GM21526 (cell line): ENCODE measurements around the gene KDELR3.
"Not testable (repeated sequence)": the region's sequence is repeated elsewhere in the genome, so short reads cannot be mapped to it uniquely, and the experiment has no call there.

Experiments
- ATAC-seq: cut with Tn5 transposase; IDR thresholded peaks from one replicate; pipeline ENCODE4 v1.9.1; 2021; ENCODE audit warnings: moderate library complexity; ENCODE audit not compliant: unreplicated experiment, low FRiP score

The KDELR3 gene

GRCh38 chr22:38455076-38455529, 12.8 kb upstream of the KDELR3 start, which contains the start of gene KCNJ4:
Gene KCNJ4, minus strand, starts transcription at chr22:38455199. Its CDS starts 27,067 bp downstream, at chr22:38428132.
- ATAC-seq = no peak

GRCh38 chr22:38455530-38456271, 12.2 kb upstream of the KDELR3 start:
- no peak for ATAC-seq

GRCh38 chr22:38456272-38456835, 11.5 kb upstream of the KDELR3 start:
- no peak for ATAC-seq

- no peak for ATAC-seq
Observed at GRCh38 chr22:38456841-38457699, 10.8 kb upstream of the KDELR3 start.

GRCh38 chr22:38460426-38460840, 7.5 kb upstream of the KDELR3 start:
- no peak for ATAC-seq

GRCh38 chr22:38461057-38461413, 6.9 kb upstream of the KDELR3 start:
- no peak for ATAC-seq

- no peak for ATAC-seq
Observed at GRCh38 chr22:38461414-38462081, 6.3 kb upstream of the KDELR3 start.

- ATAC-seq = no peak
Observed at GRCh38 chr22:38462960-38463784, 4.7 kb upstream of the KDELR3 start.

- ATAC-seq = no peak
Observed at GRCh38 chr22:38464992-38465672, 2.8 kb upstream of the KDELR3 start.

GRCh38 chr22:38465673-38466490, 2.0 kb upstream of the KDELR3 start:
- no peak for ATAC-seq

- no peak for ATAC-seq
Observed at GRCh38 chr22:38467438-38467903, 425 bp upstream of the KDELR3 start.

- no peak for ATAC-seq
Observed at GRCh38 chr22:38468443-38469305, 778 bp downstream of the KDELR3 start.

GRCh38 chr22:38469306-38469781, 1.4 kb downstream of the KDELR3 start:
- ATAC-seq = no peak

- ATAC-seq = not testable (repeated sequence)
Observed at GRCh38 chr22:38470179-38470578, 2.3 kb downstream of the KDELR3 start.

GRCh38 chr22:38471237-38471636, 3.3 kb downstream of the KDELR3 start:
- no peak for ATAC-seq

- ATAC-seq = no peak
Observed at GRCh38 chr22:38474003-38474607, 6.2 kb downstream of the KDELR3 start.

- ATAC-seq = no peak
Observed at GRCh38 chr22:38477585-38477984, 9.7 kb downstream of the KDELR3 start.
